Prostate gland (tissue), 2 donors: ENCODE data around the gene L2HGDH.

Experiments
- POLR2A ChIP-seq: fragments of 450-650 bp; IDR thresholded peaks from one replicate; pipeline ENCODE4 v1.6.1; 2016; ENCODE audit warnings: antibody characterized with exemption, mild to moderate bottlenecking
- POLR2AphosphoS5 ChIP-seq: sonication (generic); formaldehyde crosslinking; IDR thresholded peaks from one replicate; pipeline ENCODE4 v1.6.1; 2017; ENCODE audit warnings: antibody characterized with exemption
- TF ChIP-seq, protein P1 (sequence below), 4 experiments: fragments of 200-600 bp in 2 of 4; fragments of 450-650 bp in 2 of 4; sonication (generic) in 2 of 4; IDR thresholded peaks; 1 replicate in 3 of 4; 2 replicates in 1 of 4; pipeline ENCODE4 v1.5.1; 2016 to 2019; ENCODE audit warnings: antibody characterized with exemption in 4 of 4, mild to moderate bottlenecking in 2 of 4, moderate library complexity in 2 of 4

DNA sequence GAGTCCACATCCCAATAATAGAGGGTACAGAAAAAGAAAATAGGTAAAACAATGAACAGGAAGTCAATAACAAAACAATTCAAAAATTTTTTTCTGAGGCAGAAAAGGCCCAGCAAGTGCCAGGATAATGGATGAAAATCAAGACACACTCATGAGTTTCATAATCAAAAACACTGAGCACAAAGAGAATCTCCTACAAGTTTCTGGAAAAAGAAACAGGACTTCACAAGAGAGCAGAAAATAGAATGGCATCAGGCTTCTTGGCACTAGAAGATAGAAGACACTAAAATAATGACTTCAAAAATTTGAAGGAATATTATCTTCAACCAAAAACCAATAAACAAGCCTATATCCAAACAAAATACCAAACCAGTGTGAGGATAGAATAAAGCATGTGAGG, 36.9 kb upstream of the L2HGDH start:
- TF ChIP-seq, protein P1, sequence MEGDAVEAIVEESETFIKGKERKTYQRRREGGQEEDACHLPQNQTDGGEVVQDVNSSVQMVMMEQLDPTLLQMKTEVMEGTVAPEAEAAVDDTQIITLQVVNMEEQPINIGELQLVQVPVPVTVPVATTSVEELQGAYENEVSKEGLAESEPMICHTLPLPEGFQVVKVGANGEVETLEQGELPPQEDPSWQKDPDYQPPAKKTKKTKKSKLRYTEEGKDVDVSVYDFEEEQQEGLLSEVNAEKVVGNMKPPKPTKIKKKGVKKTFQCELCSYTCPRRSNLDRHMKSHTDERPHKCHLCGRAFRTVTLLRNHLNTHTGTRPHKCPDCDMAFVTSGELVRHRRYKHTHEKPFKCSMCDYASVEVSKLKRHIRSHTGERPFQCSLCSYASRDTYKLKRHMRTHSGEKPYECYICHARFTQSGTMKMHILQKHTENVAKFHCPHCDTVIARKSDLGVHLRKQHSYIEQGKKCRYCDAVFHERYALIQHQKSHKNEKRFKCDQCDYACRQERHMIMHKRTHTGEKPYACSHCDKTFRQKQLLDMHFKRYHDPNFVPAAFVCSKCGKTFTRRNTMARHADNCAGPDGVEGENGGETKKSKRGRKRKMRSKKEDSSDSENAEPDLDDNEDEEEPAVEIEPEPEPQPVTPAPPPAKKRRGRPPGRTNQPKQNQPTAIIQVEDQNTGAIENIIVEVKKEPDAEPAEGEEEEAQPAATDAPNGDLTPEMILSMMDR (IDR thresholded peaks at IDR 0.05): no peak
- TF ChIP-seq POLR2AphosphoS5: no peak
- no peak for TF ChIP-seq POLR2A
